Stimulated activated CD4-positive, alpha-beta T cell treated with anti-CD3 and anti-CD28 coated beads, Interleukin-1b, Interleukin-23, amount 100 ng/mL, for 24 hours (primary cell): ENCODE data around the gene ETS1.

Experiments used
- DNase-seq, 4 experiments: peaks; one replicate each; pipeline ENCODE4 v3.0.0-alpha.2; 2020; ENCODE audit warnings: low read depth in 4 of 4, low spot score in 1 of 4

The ETS1 gene

GRCh38 chr11:128594226-128594625, 6.9 kb upstream of the ETS1 start:
- DNase-seq = no peak

GRCh38 chr11:128593281-128593680, 5.9 kb upstream of the ETS1 start:
- DNase-seq = no peak

- DNase-seq = no peak
Observed at GRCh38 chr11:128592454-128592853, 5.1 kb upstream of the ETS1 start.

GRCh38 chr11:128590587-128590986, 3.2 kb upstream of the ETS1 start:
- no peak for DNase-seq

GRCh38 chr11:128589998-128590397, 2.6 kb upstream of the ETS1 start:
- DNase-seq = no peak

GRCh38 chr11:128588093-128588492, 735 bp upstream of the ETS1 start:
- DNase-seq = no peak

GRCh38 chr11:128586689-128587088, 669 bp downstream of the ETS1 start:
- no peak for DNase-seq

GRCh38 chr11:128585498-128586238, 1.7 kb downstream of the ETS1 start:
- no peak for DNase-seq

- no peak for DNase-seq
Observed at GRCh38 chr11:128584253-128584652, 3.1 kb downstream of the ETS1 start.

GRCh38 chr11:128582496-128583366, 4.6 kb downstream of the ETS1 start:
- no peak for DNase-seq

GRCh38 chr11:128581561-128582272, 5.6 kb downstream of the ETS1 start:
- DNase-seq = no peak

GRCh38 chr11:128580612-128581011, 6.7 kb downstream of the ETS1 start:
- DNase-seq = no peak

- DNase-seq = no peak
Observed at GRCh38 chr11:128579798-128580504, 7.4 kb downstream of the ETS1 start.

- DNase-seq = no peak
Observed at GRCh38 chr11:128576555-128576954, 10.8 kb downstream of the ETS1 start.

GRCh38 chr11:128575961-128576350, 11.4 kb downstream of the ETS1 start:
- DNase-seq = no peak

- no peak for DNase-seq
Observed at GRCh38 chr11:128575174-128575960, 12.0 kb downstream of the ETS1 start.

GRCh38 chr11:128574576-128575011, 12.8 kb downstream of the ETS1 start:
- no peak for DNase-seq

GRCh38 chr11:128573638-128574037, 13.7 kb downstream of the ETS1 start:
- no peak for DNase-seq

- no peak for DNase-seq
Observed at GRCh38 chr11:128572965-128573364, 14.4 kb downstream of the ETS1 start.

- DNase-seq = no peak
Observed at GRCh38 chr11:128570632-128571031, 16.7 kb downstream of the ETS1 start.
